ENCODE data around the gene AGRP.

AGRP gene

GRCh38 chr16:67463059-67463458 is 20.3 kb downstream of the AGRP start:
- no peak for DNase-seq

GRCh38 chr16:67462279-67462655 is 21.1 kb downstream of the AGRP start:
- no peak for DNase-seq

- no peak for DNase-seq
Measured at GRCh38 chr16:67461600-67462278, 21.6 kb downstream of the AGRP start.

- DNase-seq: no peak
Measured at GRCh38 chr16:67460961-67461360, 22.4 kb downstream of the AGRP start.

GRCh38 chr16:67460168-67460567 is 23.2 kb downstream of the AGRP start:
- no peak for DNase-seq

- DNase-seq: no peak
Measured at GRCh38 chr16:67459861-67460150, 23.5 kb downstream of the AGRP start.

GRCh38 chr16:67459066-67459860 is 24.1 kb downstream of the AGRP start:
- no peak for DNase-seq

GRCh38 chr16:67458121-67458641 is 25.2 kb downstream of the AGRP start:
- no peak for DNase-seq

GRCh38 chr16:67457611-67458010 is 25.7 kb downstream of the AGRP start:
- no peak for DNase-seq

- peak; percentile 32 for DNase-seq
Measured at GRCh38 chr16:67456391-67457081, 26.8 kb downstream of the AGRP start.

- no peak for DNase-seq
Measured at GRCh38 chr16:67454852-67455251, 28.5 kb downstream of the AGRP start.

GRCh38 chr16:67454104-67454503 is 29.2 kb downstream of the AGRP start:
- no peak for DNase-seq

GRCh38 chr16:67451704-67452435 is 31.5 kb downstream of the AGRP start:
- no peak for DNase-seq

- no peak for DNase-seq
Measured at GRCh38 chr16:67451061-67451703, 32.2 kb downstream of the AGRP start.

GRCh38 chr16:67449739-67450138 is 33.6 kb downstream of the AGRP start:
- DNase-seq: no peak

- DNase-seq: no peak
Measured at GRCh38 chr16:67449336-67449735, 34.0 kb downstream of the AGRP start.

GRCh38 chr16:67448580-67448979 is 34.8 kb downstream of the AGRP start:
- DNase-seq: no peak

- DNase-seq: peak; percentile 79
Measured at GRCh38 chr16:67447508-67448076, 35.8 kb downstream of the AGRP start.

GRCh38 chr16:67446968-67447507 is 36.3 kb downstream of the AGRP start:
- no peak for DNase-seq

- no peak for DNase-seq
Measured at GRCh38 chr16:67445913-67446907, 37.1 kb downstream of the AGRP start.

- no peak for DNase-seq
Measured at GRCh38 chr16:67445441-67445912, 37.9 kb downstream of the AGRP start.
